ENCODE measurements around the gene BICRA.
A peak's percentile ranks its signal among the peaks of the same experiment; 100 is the strongest.

The BICRA gene

GRCh38 chr19:47601180-47601904 lies 7.6 kb upstream of the BICRA start:
- DNase-seq (ENCODE audit: low read depth): no peak

- DNase-seq (ENCODE audit: low read depth): no peak
Measured at GRCh38 chr19:47603706-47604565, 5.0 kb upstream of the BICRA start.

GRCh38 chr19:47607564-47608073 lies 1.3 kb upstream of the BICRA start:
- DNase-seq (ENCODE audit: low read depth): no peak

GRCh38 chr19:47608074-47608918 lies 638 bp upstream of the BICRA start:
- peak; percentile 93 for DNase-seq (ENCODE audit: low read depth)

- DNase-seq (ENCODE audit: low read depth): peak; percentile 50
Measured at GRCh38 chr19:47609906-47610894, 1.3 kb downstream of the BICRA start.

GRCh38 chr19:47610902-47611301 lies 2.0 kb downstream of the BICRA start:
- no peak for DNase-seq (ENCODE audit: low read depth)

- peak; percentile 82 for DNase-seq (ENCODE audit: low read depth)
Measured at GRCh38 chr19:47613165-47614020, 4.5 kb downstream of the BICRA start.

GRCh38 chr19:47614021-47614295 lies 5.0 kb downstream of the BICRA start:
- no peak for DNase-seq (ENCODE audit: low read depth)

- no peak for DNase-seq (ENCODE audit: low read depth)
Measured at GRCh38 chr19:47614559-47614958, 5.6 kb downstream of the BICRA start.

- no peak for DNase-seq (ENCODE audit: low read depth)
Measured at GRCh38 chr19:47615230-47615629, 6.3 kb downstream of the BICRA start.

- DNase-seq (ENCODE audit: low read depth): no peak
Measured at GRCh38 chr19:47615714-47616113, 6.8 kb downstream of the BICRA start.

- DNase-seq (ENCODE audit: low read depth): peak; percentile 20
Measured at GRCh38 chr19:47618771-47619170, 9.8 kb downstream of the BICRA start.

- no peak for DNase-seq (ENCODE audit: low read depth)
Measured at GRCh38 chr19:47619763-47620162, 10.8 kb downstream of the BICRA start.

- no peak for DNase-seq (ENCODE audit: low read depth)
Measured at GRCh38 chr19:47623151-47623920, 14.4 kb downstream of the BICRA start.

GRCh38 chr19:47623921-47624391 lies 15.0 kb downstream of the BICRA start:
- no peak for DNase-seq (ENCODE audit: low read depth)

GRCh38 chr19:47625650-47626049 lies 16.7 kb downstream of the BICRA start:
- no peak for DNase-seq (ENCODE audit: low read depth)

GRCh38 chr19:47626238-47626637 lies 17.3 kb downstream of the BICRA start:
- no peak for DNase-seq (ENCODE audit: low read depth)

GRCh38 chr19:47628078-47628771 lies 19.3 kb downstream of the BICRA start:
- no peak for DNase-seq (ENCODE audit: low read depth)

GRCh38 chr19:47630594-47630993 lies 21.7 kb downstream of the BICRA start:
- no peak for DNase-seq (ENCODE audit: low read depth)
